PC-9 (cell line): ENCODE results near the gene NPHS1.

Experiments used
- EZH2 ChIP-seq: fragments of 200-600 bp; sonication (generic); IDR thresholded peaks from 2 replicates; pipeline ENCODE4 v1.8.0; 2017; ENCODE audit warnings: antibody characterized with exemption, low read depth
- TF ChIP-seq, protein P1 (sequence below): fragments of 200-600 bp; sonication (generic); conservative IDR thresholded peaks from 2 replicates; pipeline ENCODE4 v1.6.1; 2017; ENCODE audit warnings: mixed run types, antibody characterized with exemption, mild to moderate bottlenecking, moderate library complexity

DNA sequence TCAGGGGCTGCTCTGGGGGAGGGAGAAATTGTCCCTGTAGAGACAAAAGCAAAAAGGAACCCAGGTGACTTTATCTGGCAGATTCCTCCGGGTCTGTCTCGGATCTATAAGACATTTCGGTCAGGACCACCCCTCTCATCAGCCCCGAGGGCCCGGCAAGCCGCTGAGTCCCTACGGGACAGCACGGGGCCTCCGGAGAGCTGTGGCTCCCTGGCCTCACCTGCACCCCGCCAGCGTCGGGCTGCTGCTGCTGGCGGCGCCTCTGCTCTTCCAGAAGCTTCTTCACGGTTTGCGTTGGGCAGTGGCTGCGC lies 46.1 kb upstream of the NPHS1 start:
- TF ChIP-seq, protein P1, sequence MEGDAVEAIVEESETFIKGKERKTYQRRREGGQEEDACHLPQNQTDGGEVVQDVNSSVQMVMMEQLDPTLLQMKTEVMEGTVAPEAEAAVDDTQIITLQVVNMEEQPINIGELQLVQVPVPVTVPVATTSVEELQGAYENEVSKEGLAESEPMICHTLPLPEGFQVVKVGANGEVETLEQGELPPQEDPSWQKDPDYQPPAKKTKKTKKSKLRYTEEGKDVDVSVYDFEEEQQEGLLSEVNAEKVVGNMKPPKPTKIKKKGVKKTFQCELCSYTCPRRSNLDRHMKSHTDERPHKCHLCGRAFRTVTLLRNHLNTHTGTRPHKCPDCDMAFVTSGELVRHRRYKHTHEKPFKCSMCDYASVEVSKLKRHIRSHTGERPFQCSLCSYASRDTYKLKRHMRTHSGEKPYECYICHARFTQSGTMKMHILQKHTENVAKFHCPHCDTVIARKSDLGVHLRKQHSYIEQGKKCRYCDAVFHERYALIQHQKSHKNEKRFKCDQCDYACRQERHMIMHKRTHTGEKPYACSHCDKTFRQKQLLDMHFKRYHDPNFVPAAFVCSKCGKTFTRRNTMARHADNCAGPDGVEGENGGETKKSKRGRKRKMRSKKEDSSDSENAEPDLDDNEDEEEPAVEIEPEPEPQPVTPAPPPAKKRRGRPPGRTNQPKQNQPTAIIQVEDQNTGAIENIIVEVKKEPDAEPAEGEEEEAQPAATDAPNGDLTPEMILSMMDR = no peak
- no peak for TF ChIP-seq EZH2
